Skeletal muscle satellite cell (primary cell): ENCODE data around the gene SLC31A2.
A peak's percentile ranks its signal among the peaks of the same experiment; 100 is the strongest.

Source experiments
- H3K27me3 ChIP-seq: 2 replicates; pipeline ENCODE4 v1.7.0; 2013; ENCODE audit warnings: low read length; ENCODE audit not compliant: control insufficient read depth, insufficient read depth
- H3K36me3 ChIP-seq: 2 replicates; pipeline ENCODE4 v1.7.0; 2013; ENCODE audit warnings: mild to moderate bottlenecking, control low read depth, low read length; ENCODE audit not compliant: insufficient read depth
- H3K4me1 ChIP-seq: 2 replicates; pipeline ENCODE4 v1.7.0; 2013; ENCODE audit warnings: low read length; ENCODE audit not compliant: control insufficient read depth, insufficient read depth
- H3K4me2 ChIP-seq: 2 replicates; pipeline ENCODE4 v1.7.0; 2013; ENCODE audit warnings: mild to moderate bottlenecking, low read length
- H3K4me3 ChIP-seq: 2 replicates; pipeline ENCODE4 v1.7.0; 2013; ENCODE audit warnings: low read length
- H3K9ac ChIP-seq: 2 replicates; pipeline ENCODE4 v1.7.0; 2013; ENCODE audit warnings: mild to moderate bottlenecking, low read depth, low read length, moderate library complexity
- H3K9me3 ChIP-seq: replicated peaks from 2 replicates; pipeline ENCODE4 v1.7.0; 2013; ENCODE audit warnings: mild to moderate bottlenecking, control low read depth, low read length

The SLC31A2 gene

GRCh38 chr9:113152699-113153098 lies 1.9 kb downstream of the SLC31A2 start:
- peaks cover 35% of the 10 kb centered on the region for H3K4me1 ChIP-seq
- H3K36me3 ChIP-seq, result peaks cover 5% of the 10 kb centered on the region
- peak overlapping the region; percentile 92 for H3K9ac ChIP-seq
- H3K4me2 ChIP-seq, result peak overlapping the region; percentile 92
- H3K4me3 ChIP-seq, result peak overlapping the region; percentile 94
- H3K27me3 ChIP-seq, result no peaks in the 10 kb centered on the region
- no peaks in the 10 kb centered on the region for H3K9me3 ChIP-seq

- peaks cover 35% of the 10 kb centered on the region for H3K4me1 ChIP-seq
These were observed 2.8 kb downstream of the SLC31A2 start for GRCh38 chr9:113153599-113153998.

GRCh38 chr9:113154471-113154870 lies 3.7 kb downstream of the SLC31A2 start:
- Histone ChIP-seq H3K9ac (peak overlapping the region; percentile 47), H3K4me2 (peak overlapping the region; percentile 42), H3K36me3 (peaks cover 18% of the 10 kb centered on the region), H3K27me3 (no peaks in the 10 kb centered on the region), H3K4me1 (peaks cover 35% of the 10 kb centered on the region), H3K9me3 (no peaks in the 10 kb centered on the region), H3K4me3 (peak overlapping the region; percentile 9)

More at GRCh38 chr9:113153599-113153998, 2.8 kb downstream of the SLC31A2 start:
- Histone ChIP-seq H3K4me2 (peak overlapping the region; percentile 9), H3K9me3 (no peaks in the 10 kb centered on the region), H3K9ac (no peak overlapping the region), H3K36me3 (peaks cover 14% of the 10 kb centered on the region), H3K4me3 (no peak overlapping the region), H3K27me3 (no peaks in the 10 kb centered on the region)

GRCh38 chr9:113154946-113155345 lies 4.1 kb downstream of the SLC31A2 start:
- Histone ChIP-seq H3K27me3 (no peaks in the 10 kb centered on the region), H3K4me2 (peak overlapping the region; percentile 42), H3K9me3 (no peaks in the 10 kb centered on the region), H3K4me3 (peak overlapping the region; percentile 2), H3K4me1 (peaks cover 35% of the 10 kb centered on the region), H3K36me3 (peaks cover 21% of the 10 kb centered on the region), H3K9ac (peak overlapping the region; percentile 19)

- Histone ChIP-seq H3K4me2 (no peak overlapping the region), H3K9ac (no peak overlapping the region), H3K4me1 (peaks cover 35% of the 10 kb centered on the region), H3K36me3 (peaks cover 23% of the 10 kb centered on the region), H3K27me3 (no peaks in the 10 kb centered on the region), H3K9me3 (no peaks in the 10 kb centered on the region), H3K4me3 (no peak overlapping the region)
These were observed 5.2 kb downstream of the SLC31A2 start for GRCh38 chr9:113155911-113156588.

GRCh38 chr9:113156880-113157279 lies 6.1 kb downstream of the SLC31A2 start:
- Histone ChIP-seq H3K9ac (no peak overlapping the region), H3K36me3 (peaks cover 31% of the 10 kb centered on the region), H3K4me1 (peaks cover 29% of the 10 kb centered on the region), H3K4me3 (no peak overlapping the region), H3K27me3 (no peaks in the 10 kb centered on the region), H3K9me3 (no peaks in the 10 kb centered on the region), H3K4me2 (no peak overlapping the region)

- peaks cover 17% of the 10 kb centered on the region for H3K4me1 ChIP-seq
- no peaks in the 10 kb centered on the region for H3K27me3 ChIP-seq
- H3K9me3 ChIP-seq, result no peaks in the 10 kb centered on the region
- H3K36me3 ChIP-seq, result peaks cover 46% of the 10 kb centered on the region
- H3K4me3 ChIP-seq, result no peak overlapping the region
- H3K4me2 ChIP-seq, result no peak overlapping the region
- no peak overlapping the region for H3K9ac ChIP-seq
These were observed 7.6 kb downstream of the SLC31A2 start for GRCh38 chr9:113158446-113158845.

- H3K9me3 ChIP-seq, result no peaks in the 10 kb centered on the region
- peaks cover 65% of the 10 kb centered on the region for H3K36me3 ChIP-seq
- no peak overlapping the region for H3K9ac ChIP-seq
- no peaks in the 10 kb centered on the region for H3K27me3 ChIP-seq
- H3K4me1 ChIP-seq, result peaks cover 12% of the 10 kb centered on the region
- no peak overlapping the region for H3K4me3 ChIP-seq
- no peak overlapping the region for H3K4me2 ChIP-seq
These were observed 9.8 kb downstream of the SLC31A2 start for GRCh38 chr9:113160571-113160970.

- H3K36me3 ChIP-seq, result peaks cover 80% of the 10 kb centered on the region
- no peak overlapping the region for H3K9ac ChIP-seq
- H3K9me3 ChIP-seq, result no peaks in the 10 kb centered on the region
- no peak overlapping the region for H3K4me2 ChIP-seq
- H3K27me3 ChIP-seq, result no peaks in the 10 kb centered on the region
- H3K4me3 ChIP-seq, result no peak overlapping the region
- peaks cover 12% of the 10 kb centered on the region for H3K4me1 ChIP-seq
These were observed 12.2 kb downstream of the SLC31A2 start for GRCh38 chr9:113163001-113163400.

GRCh38 chr9:113164536-113165300 lies 13.9 kb downstream of the SLC31A2 start:
- H3K36me3 ChIP-seq, result peaks cover 85% of the 10 kb centered on the region
- H3K27me3 ChIP-seq, result no peaks in the 10 kb centered on the region
- H3K9ac ChIP-seq, result no peak overlapping the region
- no peak overlapping the region for H3K4me3 ChIP-seq
- H3K4me2 ChIP-seq, result peak overlapping the region; percentile 24
- H3K9me3 ChIP-seq, result no peaks in the 10 kb centered on the region
- peaks cover 12% of the 10 kb centered on the region for H3K4me1 ChIP-seq

- Histone ChIP-seq H3K4me3 (no peak overlapping the region), H3K36me3 (peaks cover 96% of the 10 kb centered on the region), H3K4me2 (no peak overlapping the region), H3K4me1 (peaks cover 12% of the 10 kb centered on the region), H3K9ac (no peak overlapping the region), H3K9me3 (no peaks in the 10 kb centered on the region), H3K27me3 (no peaks in the 10 kb centered on the region)
These were observed 15.2 kb downstream of the SLC31A2 start for GRCh38 chr9:113166039-113166438.
